GM13977 (cell line): ENCODE data around the gene RAPGEFL1.

Source experiments
- DNase-seq: peaks from one replicate; pipeline ENCODE4 v3.0.0; 2012; ENCODE audit warnings: low spot score
- in situ Hi-C: fragments of 300-500 bp; cut with MboI; formaldehyde crosslinking; loops from one replicate; pipeline ENCODE4 v1.12.0; 2022; ENCODE audit warnings: low sequenced_read_pairs, low pct_unique_long_range_greater_than_20kb, mixed read lengths, inconsistent platforms; ENCODE audit not compliant: unreplicated experiment
- TF ChIP-seq, protein P1 (sequence below): IDR thresholded peaks from 2 replicates; pipeline ENCODE4 v1.5.1; 2012; ENCODE audit warnings: mild to moderate bottlenecking, control low read depth; ENCODE audit not compliant: insufficient read depth; ENCODE audit errors: extremely low read depth, missing control alignments

The RAPGEFL1 gene

DNA sequence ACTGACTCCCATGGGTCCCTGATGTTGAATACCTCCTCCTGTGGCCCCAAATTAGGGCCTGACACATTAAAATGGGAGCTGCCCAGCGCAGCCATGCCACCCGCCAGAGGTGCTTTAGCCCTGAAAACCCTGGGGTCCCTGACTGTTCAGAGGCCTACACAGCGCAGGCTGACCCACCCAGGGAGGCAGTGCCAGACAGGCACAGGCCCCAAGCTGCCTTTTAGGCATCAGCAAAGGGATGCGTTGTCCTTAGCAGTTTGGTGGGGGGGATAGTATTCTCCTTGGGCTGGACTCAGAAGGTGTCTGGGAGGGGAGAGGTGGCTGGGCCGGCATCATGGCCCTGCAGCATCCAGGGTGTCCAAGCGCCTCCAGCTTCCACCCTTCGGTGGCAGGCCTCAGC is 1.4 kb downstream of the RAPGEFL1 start:
- in situ Hi-C loops: no loop called here
- no peak for DNase-seq

DNA sequence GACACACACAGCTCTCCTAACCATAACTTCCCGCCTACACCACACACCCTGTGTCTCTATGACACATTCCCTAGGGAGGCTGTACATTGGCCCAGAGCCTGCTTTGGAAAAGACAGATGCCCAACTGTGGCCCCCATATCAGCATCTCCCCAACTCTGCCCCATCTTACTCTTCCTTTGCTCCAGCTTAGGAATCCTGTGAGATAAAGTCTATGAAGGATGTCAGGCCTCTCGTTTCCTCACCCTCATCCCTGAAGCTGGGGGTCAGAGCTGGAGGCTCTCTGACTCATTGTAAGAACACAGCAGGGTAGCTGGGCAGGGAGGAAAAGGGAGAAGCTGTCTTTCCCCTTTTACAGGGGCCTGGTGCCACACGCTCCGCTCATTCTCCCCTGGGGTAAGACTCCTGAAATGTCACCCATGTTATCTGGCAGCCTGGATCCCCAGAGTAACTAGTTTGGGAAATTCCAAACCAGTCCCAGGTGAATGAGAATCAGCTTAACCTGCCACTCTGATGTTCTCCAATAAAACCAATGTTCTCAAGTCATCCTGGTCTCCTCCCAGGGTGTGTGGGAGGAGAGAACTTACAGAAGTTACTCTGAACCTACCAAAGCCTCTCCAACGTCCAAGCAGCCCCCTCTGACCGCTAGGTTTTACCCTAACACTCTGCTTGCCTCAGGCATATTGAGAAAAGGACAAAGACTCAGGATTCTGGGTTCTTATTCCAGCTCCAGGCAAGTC is 2.8 kb downstream of the RAPGEFL1 start:
- in situ Hi-C loops: no loop called here
- DNase-seq: no peak
- TF ChIP-seq, protein P1, sequence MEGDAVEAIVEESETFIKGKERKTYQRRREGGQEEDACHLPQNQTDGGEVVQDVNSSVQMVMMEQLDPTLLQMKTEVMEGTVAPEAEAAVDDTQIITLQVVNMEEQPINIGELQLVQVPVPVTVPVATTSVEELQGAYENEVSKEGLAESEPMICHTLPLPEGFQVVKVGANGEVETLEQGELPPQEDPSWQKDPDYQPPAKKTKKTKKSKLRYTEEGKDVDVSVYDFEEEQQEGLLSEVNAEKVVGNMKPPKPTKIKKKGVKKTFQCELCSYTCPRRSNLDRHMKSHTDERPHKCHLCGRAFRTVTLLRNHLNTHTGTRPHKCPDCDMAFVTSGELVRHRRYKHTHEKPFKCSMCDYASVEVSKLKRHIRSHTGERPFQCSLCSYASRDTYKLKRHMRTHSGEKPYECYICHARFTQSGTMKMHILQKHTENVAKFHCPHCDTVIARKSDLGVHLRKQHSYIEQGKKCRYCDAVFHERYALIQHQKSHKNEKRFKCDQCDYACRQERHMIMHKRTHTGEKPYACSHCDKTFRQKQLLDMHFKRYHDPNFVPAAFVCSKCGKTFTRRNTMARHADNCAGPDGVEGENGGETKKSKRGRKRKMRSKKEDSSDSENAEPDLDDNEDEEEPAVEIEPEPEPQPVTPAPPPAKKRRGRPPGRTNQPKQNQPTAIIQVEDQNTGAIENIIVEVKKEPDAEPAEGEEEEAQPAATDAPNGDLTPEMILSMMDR: no peak

More for the DNA sequence above, 1.4 kb downstream of the RAPGEFL1 start:
- TF ChIP-seq, protein P1: no peak

DNA sequence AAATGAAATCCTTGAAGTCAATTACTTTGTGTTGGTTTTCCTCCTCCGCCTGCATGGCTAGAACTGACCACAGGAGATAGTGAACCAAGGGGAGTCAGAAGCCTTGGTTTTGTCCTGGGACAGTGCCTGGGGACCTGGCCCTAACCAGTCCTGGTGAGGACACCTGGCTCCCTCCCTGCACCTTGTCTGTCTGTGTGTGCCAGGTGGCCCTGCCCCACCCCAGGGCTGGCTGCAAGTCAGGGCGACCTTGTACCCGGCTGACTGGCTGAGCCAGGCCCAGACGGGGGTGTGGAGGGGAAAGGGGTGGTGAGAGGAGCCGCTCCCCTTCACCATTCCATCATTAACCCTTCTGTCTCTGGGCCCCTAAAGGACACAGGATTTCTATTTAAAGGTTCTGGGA is 3.4 kb downstream of the RAPGEFL1 start:
- no peak for DNase-seq
- TF ChIP-seq, protein P1: no peak
- in situ Hi-C loops: no loop called here

DNA sequence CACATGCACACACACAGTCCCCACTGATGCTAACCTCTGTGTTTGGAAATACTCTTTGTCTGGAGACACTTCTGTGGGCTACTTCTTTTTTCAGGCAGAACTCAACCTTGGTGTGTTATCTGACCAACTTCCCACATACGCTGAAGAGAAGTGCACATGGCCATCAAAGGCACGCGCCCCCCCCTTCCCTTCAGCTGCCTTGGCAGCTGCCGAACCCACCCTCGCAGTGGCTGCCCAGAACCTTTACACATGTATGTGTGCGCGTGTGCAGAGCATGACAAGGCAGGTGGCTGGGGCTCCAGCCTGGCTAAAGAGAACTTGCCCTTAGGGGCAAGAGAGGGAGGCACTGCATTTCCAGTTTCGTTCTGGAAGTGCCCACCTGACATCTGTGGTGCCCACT is 3.9 kb downstream of the RAPGEFL1 start:
- in situ Hi-C loops: no loop called here
- TF ChIP-seq, protein P1: no peak
- DNase-seq: no peak

DNA sequence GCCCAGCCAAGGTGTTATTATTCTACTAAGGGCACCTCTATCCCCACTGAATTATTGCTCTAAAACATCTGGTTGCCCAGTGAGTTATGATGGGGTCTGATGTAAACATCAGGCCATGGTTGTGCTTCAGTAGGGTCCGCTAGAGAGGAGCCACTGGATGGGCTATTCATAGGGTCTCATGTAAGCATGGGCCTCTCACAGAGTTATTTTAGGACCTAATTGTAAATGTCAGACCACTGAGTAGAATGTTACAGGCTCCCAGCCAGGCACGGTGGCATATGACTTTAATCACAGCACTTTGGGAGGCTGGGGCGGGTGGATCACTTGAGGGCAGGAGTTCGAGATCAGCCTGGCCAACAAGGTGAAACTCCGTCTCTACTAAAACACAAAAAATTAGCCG is 5.3 kb downstream of the RAPGEFL1 start:
- TF ChIP-seq, protein P1: no peak
- in situ Hi-C loops: no loop called here
- DNase-seq: no peak

DNA sequence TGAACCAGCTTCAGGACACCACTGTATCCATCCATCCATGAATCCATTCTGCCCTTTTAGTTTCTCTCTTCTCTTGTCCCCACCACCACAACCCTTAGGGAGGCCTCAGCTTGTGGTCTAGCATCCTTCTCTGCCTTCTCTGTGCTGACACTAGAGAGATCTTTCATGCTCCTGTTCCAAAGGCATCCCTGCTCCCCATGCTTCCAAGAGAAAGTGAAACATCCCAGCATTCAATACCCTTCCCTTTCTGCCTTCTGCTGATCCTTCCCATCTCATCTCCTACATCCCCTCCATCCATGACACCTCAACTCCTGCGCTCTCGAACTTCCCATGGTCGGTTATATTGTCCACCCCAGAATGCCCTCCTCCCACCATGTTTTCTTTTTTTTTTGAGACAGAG is 10.0 kb downstream of the RAPGEFL1 start:
- TF ChIP-seq, protein P1: no peak
- DNase-seq: no peak
- in situ Hi-C loops: no loop called here

DNA sequence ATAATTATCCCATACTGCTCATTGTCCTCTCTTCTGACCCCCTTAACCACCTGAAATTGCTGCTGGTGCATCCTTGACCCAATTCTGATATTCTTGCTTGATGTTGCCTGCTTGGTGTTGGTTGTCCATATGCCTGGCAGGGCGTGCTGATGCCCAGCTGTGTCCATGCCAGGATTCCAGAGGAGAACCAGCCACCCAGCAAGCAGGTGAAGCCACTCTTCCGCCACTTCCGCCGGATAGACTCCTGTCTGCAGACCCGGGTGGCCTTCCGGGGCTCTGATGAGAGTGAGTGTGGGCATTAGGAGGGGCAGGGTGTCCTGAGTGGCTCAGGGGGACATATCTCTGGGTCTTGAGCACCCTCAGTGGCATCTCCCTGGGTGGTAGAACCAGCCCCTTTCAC is 11.4 kb downstream of the RAPGEFL1 start:
- TF ChIP-seq, protein P1: no peak
- in situ Hi-C loops: no loop called here
- DNase-seq: no peak
